ENCODE measurements around the gene RNASE8.

The RNASE8 gene

DNA sequence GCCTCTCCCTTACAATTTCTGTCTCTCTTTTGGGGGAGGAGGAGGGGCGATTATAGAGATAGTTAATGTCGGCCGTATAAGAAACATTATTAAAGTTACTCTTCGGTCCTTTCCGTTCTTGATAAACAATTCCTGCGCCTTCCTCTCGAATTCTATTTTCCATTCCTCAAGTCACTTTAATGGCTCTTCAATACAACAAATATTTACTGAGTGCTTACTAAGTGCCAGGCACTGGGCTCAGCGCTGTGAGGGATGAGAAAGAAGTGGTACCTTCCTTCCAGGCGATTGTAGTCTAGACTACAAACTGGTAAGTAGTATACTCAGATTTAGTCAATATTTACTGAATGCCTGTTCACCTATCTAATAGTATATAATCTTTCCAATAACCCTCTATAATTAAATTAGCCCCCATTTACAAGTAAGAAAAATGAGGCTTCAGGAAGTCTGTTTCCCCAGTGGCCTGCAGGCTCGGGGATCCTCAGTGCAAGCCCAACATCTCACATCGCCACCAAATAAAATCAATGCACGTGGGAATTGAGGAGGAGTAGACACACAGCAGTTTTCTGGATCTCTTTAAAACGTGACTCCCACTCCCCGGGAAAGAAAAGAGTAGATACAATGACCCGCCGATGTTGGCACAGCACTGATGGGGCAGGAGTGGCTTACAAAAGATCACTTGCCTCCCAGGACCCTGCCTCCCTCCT lies 41.4 kb downstream of the RNASE8 start:
- TF ChIP-seq ZFX (IDR thresholded peaks at IDR 0.05), result no peak
- no peak for TF ChIP-seq CTCF (conservative IDR thresholded peaks at IDR 0.05)
- H3K27ac ChIP-seq, result peak overlapping the region; percentile 72

DNA sequence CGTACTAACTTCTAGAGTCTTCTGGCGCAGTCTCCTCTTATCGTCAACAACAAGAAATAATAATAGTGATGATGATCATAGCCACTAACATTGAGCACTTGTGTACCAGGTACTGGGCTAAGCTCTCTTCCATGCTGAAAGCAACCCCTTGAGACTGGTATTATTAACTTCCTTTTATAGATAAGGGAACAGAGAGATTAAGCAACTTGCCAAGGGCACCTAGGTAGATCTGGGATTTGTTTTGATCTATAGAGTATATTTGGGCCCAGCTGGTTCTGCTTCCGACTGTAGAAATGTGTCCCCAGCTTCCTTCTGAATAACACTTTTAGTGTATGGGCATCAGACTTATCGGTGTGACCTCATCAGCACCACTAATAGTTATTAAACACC lies 42.0 kb downstream of the RNASE8 start:
- no peak for TF ChIP-seq ZFX (IDR thresholded peaks at IDR 0.05)
- TF ChIP-seq CTCF (conservative IDR thresholded peaks at IDR 0.05), result no peak
- peak overlapping the region; percentile 72 for H3K27ac ChIP-seq

GRCh38 chr14:21100931-21101330 lies 43.3 kb downstream of the RNASE8 start, which contains the start of gene TMEM253:
TMEM253 (plus strand) TSS chr14:21101066; CDS start chr14:21101344, 278 bp downstream.
- TF ChIP-seq CTCF (conservative IDR thresholded peaks at IDR 0.05) (no peak), ZFX (IDR thresholded peaks at IDR 0.05) (no peak)
- no peak within 1 kb of the TSS; the same call in 1 of the 2 replicates for H3K27ac ChIP-seq

DNA sequence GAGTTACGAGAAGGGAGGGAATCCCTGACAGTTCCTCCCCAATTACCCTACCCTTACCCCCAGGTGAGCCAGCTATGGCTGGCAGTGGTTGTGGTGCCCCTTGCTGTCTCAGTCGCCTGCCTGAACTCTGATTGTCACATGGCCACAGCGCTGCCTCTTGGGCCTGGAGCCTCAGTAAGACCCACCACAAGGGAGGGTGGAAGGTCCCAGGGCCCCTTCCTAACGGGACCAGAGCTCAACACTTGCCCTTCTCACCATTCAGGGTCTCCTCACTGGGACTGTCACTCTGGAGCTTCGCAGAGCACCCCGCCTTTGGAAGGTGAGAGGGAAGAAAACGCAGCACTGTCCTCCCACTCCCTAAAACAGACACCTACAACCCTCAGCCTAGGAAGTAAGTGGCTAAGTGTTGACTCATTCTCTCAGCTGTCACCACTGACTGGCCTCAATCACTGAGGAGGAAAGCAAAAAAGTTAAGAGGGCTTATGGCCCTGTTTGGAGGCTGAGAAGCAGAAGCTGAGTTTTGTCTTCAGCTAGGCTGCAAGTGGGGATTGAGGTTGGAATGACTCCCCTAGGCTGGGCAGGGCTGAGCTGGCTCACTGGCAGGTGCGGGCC lies 44.3 kb downstream of the RNASE8 start:
- no peak for TF ChIP-seq ZFX (IDR thresholded peaks at IDR 0.05)
- TF ChIP-seq CTCF (conservative IDR thresholded peaks at IDR 0.05), result no peak
- no peak overlapping the region; the same call in 1 of the 2 replicates for H3K27ac ChIP-seq

DNA sequence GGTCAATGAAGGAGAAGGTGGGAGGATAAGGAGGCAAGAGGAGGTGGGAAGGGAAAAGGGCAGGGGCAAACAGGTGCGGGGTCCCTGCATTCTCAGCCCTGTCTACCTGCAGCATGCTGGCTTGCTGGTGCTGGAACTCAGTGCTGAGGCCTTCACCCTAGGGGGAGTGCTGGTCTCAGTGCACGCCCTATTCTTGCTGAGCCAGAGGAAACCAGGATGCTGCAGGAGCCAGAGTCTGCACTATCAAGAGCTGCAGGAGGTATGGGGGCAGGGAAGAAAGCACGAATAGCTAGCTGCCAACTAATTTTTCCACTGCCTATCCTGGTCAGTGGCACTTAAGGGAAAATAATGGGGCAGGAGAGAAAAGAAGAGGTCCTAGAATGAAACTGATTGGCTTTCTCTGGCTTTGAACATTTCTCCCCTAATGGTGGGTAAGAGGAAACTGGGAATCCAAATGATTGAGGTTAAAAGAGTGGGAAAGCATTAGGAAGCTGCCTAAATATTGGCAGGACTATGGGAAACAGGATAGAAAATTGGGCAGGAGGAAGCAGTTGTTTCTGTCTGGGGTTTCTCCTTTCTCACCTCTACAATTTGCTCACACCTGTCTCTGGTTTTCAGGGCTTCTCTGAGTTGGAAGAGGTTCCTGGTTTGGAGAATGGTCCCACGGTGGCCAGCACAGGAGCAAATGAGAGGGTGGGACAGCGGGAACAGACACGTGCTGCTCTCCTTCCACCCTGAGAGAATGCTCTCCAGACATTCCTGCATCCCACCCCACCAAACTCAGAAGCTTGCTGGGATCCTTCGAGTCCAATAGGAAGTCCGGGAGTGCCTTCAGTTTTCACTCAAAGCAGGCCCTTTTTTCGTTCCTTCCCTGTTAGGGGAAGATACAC lies 45.1 kb downstream of the RNASE8 start:
- peak overlapping the region; percentile 90 for H3K27ac ChIP-seq
- TF ChIP-seq CTCF (conservative IDR thresholded peaks at IDR 0.05) (no peak), ZFX (IDR thresholded peaks at IDR 0.05) (no peak)

DNA sequence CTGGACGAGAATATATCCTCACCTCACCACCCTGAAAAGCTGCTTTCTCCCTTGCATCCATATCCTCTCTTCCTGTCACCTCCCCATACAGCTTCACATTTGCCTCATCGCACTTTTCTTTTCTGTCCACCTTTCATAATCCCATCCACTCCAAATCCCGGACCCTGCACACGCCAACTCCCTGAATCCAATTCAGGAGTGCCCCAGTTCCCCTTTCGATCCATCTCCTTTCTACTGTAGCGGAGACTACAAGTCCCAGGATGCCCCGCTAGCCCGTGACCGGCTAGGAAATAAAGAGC lies 45.7 kb downstream of the RNASE8 start:
- TF ChIP-seq CTCF (conservative IDR thresholded peaks at IDR 0.05) (peak; percentile 70), ZFX (IDR thresholded peaks at IDR 0.05) (no peak)
- peak overlapping the region; percentile 90 for H3K27ac ChIP-seq

Measured in C4-2B (cell line).